Right ventricle myocardium inferior (tissue), 1 donor: Measurements from ENCODE around the gene ZG16B. TPM values are rescaled to one million over a fixed set of nuclear protein-coding genes. Genes with fewer than 3 reads are reported as not detected.

Experiments
- total RNA-seq: library from RNA; stranded (reverse); fragmentation: NEBNext Ultra II Directional; extraction: Animal tissue kit (Norgen Biotek cat#: 25700); gene quantifications from one replicate; pipeline ENCODE4 v1.2.1, GENCODE V29; 2021
- donor health status: DM: no; HTN: yes; CAD: no; lungs with severe emphysema.

ZG16B gene
- total RNA-seq, 1 donor from 2014 or later = 0.35 TPM

Other genes starting within 250 kb of the ZG16B start
- 10.5 TPM for gene KCTD5, start 147.8 kb upstream of the ZG16B start, total RNA-seq
- 0.30 TPM for gene PRSS27, start 110.1 kb upstream of the ZG16B start, total RNA-seq
- gene SRRM2, start 77.7 kb upstream of the ZG16B start, total RNA-seq = 239 TPM
- 336 TPM for gene ELOB, start 53.0 kb upstream of the ZG16B start, total RNA-seq
- not detected for gene PRSS33, start 42.7 kb upstream of the ZG16B start, total RNA-seq
- not detected for gene PRSS41, start 31.8 kb upstream of the ZG16B start, total RNA-seq
- gene PRSS21, start 13.1 kb upstream of the ZG16B start, total RNA-seq = not detected
- gene PRSS22, start 27.9 kb downstream of the ZG16B start, total RNA-seq = not detected
- gene FLYWCH2, start 52.9 kb downstream of the ZG16B start, total RNA-seq = 31.3 TPM
- 34.5 TPM for gene FLYWCH1, start 81.6 kb downstream of the ZG16B start, total RNA-seq
- gene KREMEN2, start 134.0 kb downstream of the ZG16B start, total RNA-seq = not detected
- gene PAQR4, start 139.0 kb downstream of the ZG16B start, total RNA-seq = 11.4 TPM
- gene PKMYT1, start 150.1 kb downstream of the ZG16B start, total RNA-seq = 2.9 TPM
- 0.32 TPM for gene CLDN9, start 182.6 kb downstream of the ZG16B start, total RNA-seq
- gene CLDN6, start 187.9 kb downstream of the ZG16B start, total RNA-seq = not detected
- gene TNFRSF12A, start 190.1 kb downstream of the ZG16B start, total RNA-seq = 42.8 TPM
- 68.6 TPM for gene HCFC1R1, start 193.6 kb downstream of the ZG16B start, total RNA-seq
- 12.9 TPM for gene THOC6, start 193.7 kb downstream of the ZG16B start, total RNA-seq
- gene BICDL2, start 206.6 kb downstream of the ZG16B start, total RNA-seq = not detected
- gene MMP25, start 216.3 kb downstream of the ZG16B start, total RNA-seq = 1.7 TPM
- 57.8 TPM for gene IL32, start 235.3 kb downstream of the ZG16B start, total RNA-seq